GM12878 (cell line): Measurements from ENCODE around the gene ADARB1. TPM values are rescaled to one million over a fixed set of nuclear protein-coding genes. Genes with fewer than 3 reads are reported as not detected.

Experiments used
- ATAC-seq: fragments of 200-7000 bp; cut with Tn5 transposase; 3 replicates; pipeline ENCODE4 v1.9.1; 2020; ENCODE audit warnings: mild to moderate bottlenecking, moderate library complexity
- BruUV-seq: library from RNA; stranded (reverse); fragments of 400-500 nt; replicated peaks from 2 replicates; lab custom pipeline; 2021; lab: Mats Ljungman, UMichigan
- CTCF ChIA-PET: fragments of 300-600 bp; sonication (Branson Sonifier 250); formaldehyde crosslinking; extraction: SDS; loops from one replicate; lab custom pipeline; 2021; ENCODE audit warnings: inconsistent platforms; lab: Yijun Ruan, JAX
- POLR2A ChIA-PET: fragments of 350-600 bp; formaldehyde crosslinking; extraction: SDS; loops from one replicate; lab custom pipeline; 2021; ENCODE audit warnings: inconsistent platforms; lab: Charles Lee
- RAD21 ChIA-PET: fragments of 300-600 bp; sonication (Branson Sonifier 250); formaldehyde crosslinking; loops from one replicate; lab custom pipeline; 2023; ENCODE audit warnings: antibody characterized with exemption; ENCODE audit not compliant: unreplicated experiment; lab: Charles Lee
- SMC1A ChIA-PET: fragments of 300-600 bp; sonication (Branson Sonifier 250); formaldehyde crosslinking; loops from one replicate; lab custom pipeline; 2023; ENCODE audit not compliant: unreplicated experiment, uncharacterized antibody; lab: Charles Lee
- DNase-seq: peaks from one replicate; pipeline ENCODE4 v3.0.0-alpha.2; 2011; ENCODE audit warnings: low read depth, low spot score
- FAIRE-seq: peaks from 3 replicates; lab custom pipeline; 2011; peaks lifted over from hg19 to GRCh38; lab: Jason Lieb, UNC
- H2AFZ ChIP-seq: 2 replicates; pipeline ENCODE4 v1.6.0; 2011; ENCODE audit warnings: low read depth, low read length, control low read depth; ENCODE audit not compliant: control insufficient read depth
- H3K27ac ChIP-seq: 2 replicates; pipeline ENCODE4 v1.5.1; 2011; ENCODE audit warnings: control low read depth; ENCODE audit not compliant: control insufficient read depth, insufficient read depth
- H3K27me3 ChIP-seq, 2 experiments: replicated peaks in 1 of 2; 2 replicates each; pipeline versions ENCODE4 v1.6.0 to v1.6.1; 2011; ENCODE audit warnings: low read length in 1 of 2; ENCODE audit not compliant: control insufficient read depth in 2 of 2, insufficient read depth in 2 of 2
- H3K36me3 ChIP-seq, 2 experiments: 2 replicates each; pipeline ENCODE4 v1.5.1; 2011; ENCODE audit warnings: low read length in 1 of 2; ENCODE audit not compliant: control insufficient read depth in 2 of 2, insufficient read depth in 2 of 2
- H3K4me1 ChIP-seq: 2 replicates; pipeline ENCODE4 v1.6.1; 2011; ENCODE audit warnings: mild to moderate bottlenecking, low read length, moderate library complexity, mixed read lengths; ENCODE audit not compliant: control insufficient read depth, insufficient read depth
- H3K4me2 ChIP-seq: 2 replicates; pipeline ENCODE4 v1.6.0; 2011; ENCODE audit warnings: control low read depth; ENCODE audit not compliant: control insufficient read depth, insufficient read depth
- H3K4me3 ChIP-seq: fragments of 200-600 bp; sonication (generic); 2 replicates; pipeline ENCODE4 v1.5.1; 2016
- H3K79me2 ChIP-seq: 2 replicates; pipeline ENCODE4 v1.6.0; 2011; ENCODE audit warnings: low read length; ENCODE audit not compliant: control insufficient read depth, insufficient read depth
- H3K9ac ChIP-seq: 2 replicates; pipeline ENCODE4 v1.8.0; 2011; ENCODE audit warnings: low read length, control low read depth, mixed read lengths; ENCODE audit not compliant: control insufficient read depth, insufficient read depth
- H3K9me3 ChIP-seq: replicated peaks from 3 replicates; pipeline ENCODE4 v1.5.1; 2011; ENCODE audit warnings: mild to moderate bottlenecking, low read length; ENCODE audit not compliant: control insufficient read depth, insufficient read depth
- H4K20me1 ChIP-seq: 2 replicates; pipeline ENCODE4 v1.6.0; 2011; ENCODE audit not compliant: control insufficient read depth, insufficient read depth
- ATF7 ChIP-seq: fragments of 450-650 bp; IDR thresholded peaks from 2 replicates; pipeline ENCODE4 v1.6.1; 2016; ENCODE audit warnings: low read depth, mild to moderate bottlenecking
- BACH1 ChIP-seq: fragments of 450-650 bp; IDR thresholded peaks from 2 replicates; pipeline ENCODE4 v1.6.1; 2017; ENCODE audit warnings: mild to moderate bottlenecking, borderline replicate concordance
- CUX1 ChIP-seq: IDR thresholded peaks from 2 replicates; pipeline ENCODE4 v1.6.1; 2012; ENCODE audit warnings: improper control_type of control experiment, low read depth, low read length; ENCODE audit not compliant: insufficient replicate concordance
- EGR1 ChIP-seq, 2 experiments: IDR thresholded peaks; 1 replicate in 1 of 2; 2 replicates in 1 of 2; pipeline ENCODE4 v1.6.1; 2011 to 2012; ENCODE audit warnings: low read depth in 2 of 2, low read length in 2 of 2, borderline replicate concordance in 1 of 2, mild to moderate bottlenecking in 1 of 2, moderate library complexity in 1 of 2
- IRF5 ChIP-seq: fragments of 450-650 bp; IDR thresholded peaks from 2 replicates; pipeline ENCODE4 v1.6.1; 2017; ENCODE audit warnings: borderline replicate concordance
- KDM1A ChIP-seq: fragments of 200-600 bp; sonication (generic); IDR thresholded peaks from 2 replicates; pipeline ENCODE4 v1.6.1; 2016; ENCODE audit warnings: borderline replicate concordance
- NFXL1 ChIP-seq: fragments of 450-650 bp; IDR thresholded peaks from 2 replicates; pipeline ENCODE4 v1.6.1; 2017; ENCODE audit warnings: antibody characterized with exemption, mild to moderate bottlenecking, borderline replicate concordance
- NFYB ChIP-seq: IDR thresholded peaks from 2 replicates; pipeline ENCODE4 v1.6.1; 2011; ENCODE audit warnings: low read depth, mild to moderate bottlenecking, low read length, improper control_type of control experiment, moderate library complexity; ENCODE audit not compliant: insufficient read depth
- NR2F1 ChIP-seq: fragments of 450-650 bp; conservative IDR thresholded peaks from 2 replicates; pipeline ENCODE4 v1.6.1; 2017; ENCODE audit warnings: mild to moderate bottlenecking
- RUNX3 ChIP-seq: IDR thresholded peaks from 2 replicates; pipeline ENCODE4 v1.6.1; 2012; ENCODE audit warnings: low read length, inconsistent platforms
- ZBTB4 ChIP-seq: fragments of 450-650 bp; formaldehyde crosslinking; IDR thresholded peaks from 2 replicates; pipeline ENCODE4 v1.4.0; 2022; ENCODE audit warnings: mild to moderate bottlenecking, moderate library complexity
- ZNF384 ChIP-seq: IDR thresholded peaks from 2 replicates; pipeline ENCODE4 v1.6.1; 2012; ENCODE audit warnings: low read depth, mild to moderate bottlenecking, low read length, improper control_type of control experiment, borderline replicate concordance
- WGBS: methylation state at CpG from one replicate; pipeline ENCODE4 v1.1.6; 2016; ENCODE audit warnings: low lambda C conversion rate; ENCODE audit not compliant: insufficient replicate concordance, insufficient coverage; ENCODE audit errors: missing lambda C conversion rate; 5-methylcytosine and 5-hydroxymethylcytosine counted together
- in situ Hi-C: fragments of 300-500 bp; cut with MboI; formaldehyde crosslinking; loops from 9 replicates; pipeline ENCODE4 v1.14.3; 2018; ENCODE audit warnings: mixed read lengths
- intact Hi-C: fragments of 100-400 bp; cut with micrococcal nuclease; formaldehyde crosslinking; loops from one replicate; pipeline ENCODE4 v1.14.2; 2022; ENCODE audit not compliant: unreplicated experiment
- polyA plus RNA-seq, 11 experiments: library from polyadenylated mRNA; depleted of rRNA in 4 of 11; unstranded in 6 of 11; stranded (reverse) in 5 of 11; fragments of >200 nt; fragmentation: Nextera tagmentation in 4 of 11; fragmentation: Illumina TruSeq in 1 of 11; extraction: Ambion mirVana in 4 of 11; extraction: Trizol in 1 of 11; gene quantifications; 1 replicate in 1 of 11; 2 replicates in 10 of 11; pipeline versions ENCODE4 v1.2.1 to v1.2.3, GENCODE V29; 2011 to 2016; ENCODE audit warnings: inconsistent platforms in 2 of 11, missing spikeins in 2 of 11, low read depth in 1 of 11
- total RNA-seq, 4 experiments: library from RNA; depleted of rRNA in 3 of 4; stranded (reverse); fragments of >200 nt in 3 of 4; fragmentation: Illumina TruSeq in 1 of 4; extraction: Trizol in 1 of 4; gene quantifications; 2 replicates each; pipeline versions ENCODE4 v1.2.1 to v1.2.3, GENCODE V29; 2013 to 2021

ADARB1 gene
- total and polyA plus RNA-seq, 10 of the 15 experiments (the other 5 are each of a cell fraction or from before 2014, with no cell fraction given) = 5.7 to 61.7 (median 25.3) TPM

- no peak for TF ChIP-seq CUX1
- TF ChIP-seq NFXL1 = no peak
- TF ChIP-seq BACH1 = no peak
- TF ChIP-seq NR2F1 = no peak
Measured at GRCh38 chr21:45094412-45094811, 20.0 kb downstream of the ADARB1 start (continued).

GRCh38 chr21:45095505-45095904, 21.1 kb downstream of the ADARB1 start:
- ATAC-seq (no peak), DNase-seq (no peak), FAIRE-seq (no peak)
- Histone ChIP-seq H2AFZ (no peak overlapping the region), H3K36me3 (no peaks in the 10 kb centered on the region; a peak in 1 of 4 replicates), H4K20me1 (peaks cover 5% of the 10 kb centered on the region), H3K4me1 (no peaks in the 10 kb centered on the region; the same call in 1 of the 2 replicates), H3K9me3 (no peaks in the 10 kb centered on the region), H3K9ac (no peak overlapping the region), H3K27ac (no peak overlapping the region), H3K4me3 (no peak overlapping the region), H3K79me2 (no peaks in the 10 kb centered on the region), H3K27me3 (peaks cover 0 to 3% of the 10 kb centered on the region in 2 experiments; a peak in 1 of 4 replicates), H3K4me2 (no peak overlapping the region)
- WGBS = 39% methylated on average over 11 of the region's 11 CpGs
- intact Hi-C loops (no loop called here), in situ Hi-C loops (no loop called here)
- RAD21 ChIA-PET = interaction anchor here (12.2 kb wide), 1 partner anchor 32 kb away, joined by 134 read pairs; no protein-coding TSS in a partner anchor
- POLR2A ChIA-PET = no interaction called here
- BruUV-seq = no TSS peak
- SMC1A ChIA-PET = interaction anchor here (4.7 to 18.3 kb wide), 2 partner anchors 33 to 42 kb away, joined by 31 to 560 read pairs; no protein-coding TSS in a partner anchor
- CTCF ChIA-PET = interaction anchor here (0.7 to 15.5 kb wide), 4 partner anchors 19 to 73 kb away, joined by 3 to 626 read pairs (median 88); no protein-coding TSS in a partner anchor
- no peak for TF ChIP-seq KDM1A
- TF ChIP-seq RUNX3 = no peak
- no peak for TF ChIP-seq EGR1 (IDR thresholded peaks at IDR 0.05; ENCODE audit: borderline replicate concordance in 1 of 2, low read depth in 2 of 2, low read length in 2 of 2)
- TF ChIP-seq ATF7 = no peak
- no peak for TF ChIP-seq NFYB
- no peak for TF ChIP-seq ZNF384
- TF ChIP-seq ZBTB4 = no peak
- TF ChIP-seq IRF5 = no peak
